ENCODE measurements around the gene CAB39L. TPM values are rescaled to one million over a fixed set of nuclear protein-coding genes. Genes with fewer than 3 reads are reported as not detected.

CAB39L gene
- polyA plus RNA-seq, 1 donor from 2014 or later, result 40.3 TPM

DNA sequence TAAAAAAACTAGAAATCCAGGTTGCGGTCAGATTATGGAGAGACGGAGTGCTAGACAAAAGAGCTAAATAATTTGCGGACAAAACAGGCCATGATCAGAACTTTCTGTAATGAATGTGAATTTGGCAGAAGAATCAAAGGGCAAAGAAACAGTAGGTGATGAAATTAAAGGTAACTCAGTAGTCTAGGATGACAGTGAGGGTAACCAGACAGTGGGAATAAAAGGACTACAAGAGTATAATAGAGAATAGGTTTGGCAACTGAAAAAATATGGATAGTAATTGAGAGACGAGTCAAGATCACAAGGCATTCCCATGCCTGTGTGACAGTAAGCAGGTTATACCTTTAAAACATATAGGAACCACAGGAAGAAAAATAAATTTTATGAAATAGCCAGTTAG lies 35.9 kb downstream of the CAB39L start:
- no peaks in the 10 kb centered on the region for H3K9me2 ChIP-seq (ENCODE audit: insufficient read depth, low read length)
- H3K9ac ChIP-seq (ENCODE audit: low read length), result no peak overlapping the region
- TF ChIP-seq SMC3 (conservative IDR thresholded peaks at IDR 0.05; ENCODE audit: poor library complexity) (no peak), TAF1 (IDR thresholded peaks at IDR 0.05; ENCODE audit: low read depth) (no peak), EP300 (conservative IDR thresholded peaks at IDR 0.05; ENCODE audit: poor library complexity, severe bottlenecking) (no peak), CTCF (IDR thresholded peaks at IDR 0.05; ENCODE audit: poor library complexity, severe bottlenecking) (no peak), EZH2 (IDR thresholded peaks at IDR 0.05; ENCODE audit: borderline replicate concordance, insufficient read depth, low read length, poor library complexity, severe bottlenecking) (no peak)
- H3K27me3 ChIP-seq (ENCODE audit: insufficient read depth, low read depth, low read length), result no peaks in the 10 kb centered on the region
- H3K36me3 ChIP-seq (ENCODE audit: insufficient read depth, low read length), result no peaks in the 10 kb centered on the region
- no peak overlapping the region for H3K27ac ChIP-seq (ENCODE audit: low read length)
- no peaks in the 10 kb centered on the region for H3K79me2 ChIP-seq (replicated peaks; ENCODE audit: insufficient read depth, low read length)
- no peaks in the 10 kb centered on the region for H3K9me3 ChIP-seq (ENCODE audit: low read length)
- H3K4me3 ChIP-seq (ENCODE audit: low read length), result no peak overlapping the region
- H2AFZ ChIP-seq (ENCODE audit: low read depth, low read length), result no peak overlapping the region
- H3F3A ChIP-seq (ENCODE audit: insufficient read depth, low read length, poor library complexity, severe bottlenecking), result no peaks in the 10 kb centered on the region
- H4K20me1 ChIP-seq (ENCODE audit: insufficient read depth), result no peaks in the 10 kb centered on the region
- no peak overlapping the region for H3K4me2 ChIP-seq (ENCODE audit: low read length)

DNA sequence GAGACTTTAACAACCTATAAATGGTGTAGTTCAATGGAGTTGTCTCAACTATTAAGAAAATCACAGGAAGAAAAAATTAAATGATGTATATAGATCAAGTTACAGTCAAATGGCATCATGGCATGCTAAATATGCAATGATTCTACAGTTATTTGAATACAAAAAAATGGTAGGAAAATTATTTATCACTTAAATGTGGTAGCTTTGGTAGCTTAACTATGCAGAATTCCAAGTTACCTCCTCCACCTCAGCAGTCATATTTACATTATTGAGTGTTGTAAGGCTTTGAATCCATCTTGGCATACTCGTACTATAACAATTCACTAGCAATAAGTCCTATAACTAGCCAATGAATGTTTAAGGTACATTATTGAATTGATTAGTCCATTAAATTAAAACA lies 36.8 kb downstream of the CAB39L start:
- H3K9me2 ChIP-seq (ENCODE audit: insufficient read depth, low read length), result no peaks in the 10 kb centered on the region
- no peaks in the 10 kb centered on the region for H4K20me1 ChIP-seq (ENCODE audit: insufficient read depth)
- no peak overlapping the region for H3K4me3 ChIP-seq (ENCODE audit: low read length)
- no peaks in the 10 kb centered on the region for H3F3A ChIP-seq (ENCODE audit: insufficient read depth, low read length, poor library complexity, severe bottlenecking)
- H3K79me2 ChIP-seq (replicated peaks; ENCODE audit: insufficient read depth, low read length), result no peaks in the 10 kb centered on the region
- H3K27ac ChIP-seq (ENCODE audit: low read length), result no peak overlapping the region
- H3K27me3 ChIP-seq (ENCODE audit: insufficient read depth, low read depth, low read length), result no peaks in the 10 kb centered on the region
- no peaks in the 10 kb centered on the region for H3K36me3 ChIP-seq (ENCODE audit: insufficient read depth, low read length)
- H3K4me2 ChIP-seq (ENCODE audit: low read length), result no peak overlapping the region
- no peak overlapping the region for H2AFZ ChIP-seq (ENCODE audit: low read depth, low read length)
- no peak for TF ChIP-seq POLR2AphosphoS5 (IDR thresholded peaks at IDR 0.05)
- TF ChIP-seq EZH2 (IDR thresholded peaks at IDR 0.05; ENCODE audit: borderline replicate concordance, insufficient read depth, low read length, poor library complexity, severe bottlenecking), result no peak
- TF ChIP-seq MXI1 (conservative IDR thresholded peaks at IDR 0.05; ENCODE audit: poor library complexity, severe bottlenecking), result no peak
- TF ChIP-seq EP300 (conservative IDR thresholded peaks at IDR 0.05; ENCODE audit: poor library complexity, severe bottlenecking), result no peak
- no peak for TF ChIP-seq CTCF (IDR thresholded peaks at IDR 0.05; ENCODE audit: poor library complexity, severe bottlenecking)
- no peak for TF ChIP-seq RAD21 (conservative IDR thresholded peaks at IDR 0.05)
- no peak for TF ChIP-seq SMC3 (conservative IDR thresholded peaks at IDR 0.05; ENCODE audit: poor library complexity)
- TF ChIP-seq TAF1 (IDR thresholded peaks at IDR 0.05; ENCODE audit: low read depth), result no peak
- no peak for TF ChIP-seq REST (IDR thresholded peaks at IDR 0.05; ENCODE audit: borderline replicate concordance)
- H3K9me3 ChIP-seq (ENCODE audit: low read length), result no peaks in the 10 kb centered on the region
- H3K9ac ChIP-seq (ENCODE audit: low read length), result no peak overlapping the region
